Keratinocyte (primary cell): ENCODE data around the gene ERI3. TPM values are rescaled to one million over a fixed set of nuclear protein-coding genes. Genes with fewer than 3 reads are reported as not detected.
A peak's percentile ranks its signal among the peaks of the same experiment; 100 is the strongest.

ENCODE experiments used
- DNase-seq: peaks from one replicate; pipeline ENCODE4 v3.0.0-alpha.2; 2011; ENCODE audit warnings: low read depth, missing footprints, low spot score
- FAIRE-seq: peaks from 2 replicates; lab custom pipeline; 2011; peaks lifted over from hg19 to GRCh38; lab: Jason Lieb, UNC
- H2AFZ ChIP-seq: 2 replicates; pipeline ENCODE4 v1.6.0; 2012; ENCODE audit warnings: low read length, control low read depth, inconsistent platforms; ENCODE audit not compliant: control insufficient read depth
- H3K27ac ChIP-seq: 2 replicates; pipeline ENCODE4 v1.5.1; 2011; ENCODE audit warnings: low read length; ENCODE audit not compliant: control insufficient read depth, insufficient read depth
- H3K27me3 ChIP-seq: 3 replicates; pipeline ENCODE4 v1.6.0; 2011; ENCODE audit warnings: low read length; ENCODE audit not compliant: control insufficient read depth, insufficient read depth; ENCODE audit errors: extremely low read depth
- H3K36me3 ChIP-seq, 2 experiments: 2 replicates in 1 of 2; 3 replicates in 1 of 2; pipeline ENCODE4 v1.5.1; 2011; ENCODE audit warnings: low read length in 2 of 2, mild to moderate bottlenecking in 1 of 2; ENCODE audit not compliant: control insufficient read depth in 2 of 2, insufficient read depth in 2 of 2; ENCODE audit errors: extremely low read depth in 1 of 2
- H3K4me1 ChIP-seq: 3 replicates; pipeline ENCODE4 v1.5.1; 2011; ENCODE audit warnings: low read length; ENCODE audit not compliant: control insufficient read depth, insufficient read depth; ENCODE audit errors: extremely low read depth
- H3K4me2 ChIP-seq: 3 replicates; pipeline ENCODE4 v1.6.0; 2011; ENCODE audit warnings: low read depth, low read length; ENCODE audit not compliant: control insufficient read depth, insufficient read depth; ENCODE audit errors: extremely low read depth
- H3K4me3 ChIP-seq, 3 experiments: fragments of 200-600 bp in 1 of 3; sonication (generic) in 1 of 3; 2 replicates in 2 of 3; 3 replicates in 1 of 3; pipeline ENCODE4 v1.5.1; 2011 to 2016; ENCODE audit warnings: low read length in 3 of 3, mild to moderate bottlenecking in 3 of 3, control low read depth in 2 of 3, inconsistent platforms in 1 of 3, low read depth in 1 of 3, mixed read lengths in 1 of 3, mixed run types in 1 of 3, moderate library complexity in 1 of 3; ENCODE audit not compliant: control insufficient read depth in 2 of 3, insufficient read depth in 2 of 3; ENCODE audit errors: extremely low read depth in 1 of 3
- H3K79me2 ChIP-seq: 2 replicates; pipeline ENCODE4 v1.6.0; 2012; ENCODE audit warnings: low read length; ENCODE audit not compliant: control insufficient read depth, insufficient read depth
- H3K9ac ChIP-seq: 3 replicates; pipeline ENCODE4 v1.6.0; 2011; ENCODE audit warnings: low read length; ENCODE audit not compliant: control insufficient read depth, insufficient read depth; ENCODE audit errors: extremely low read depth
- H3K9me1 ChIP-seq: 3 replicates; pipeline ENCODE4 v1.6.0; 2011; ENCODE audit warnings: low read length; ENCODE audit not compliant: control insufficient read depth, insufficient read depth; ENCODE audit errors: extremely low read depth
- H3K9me3 ChIP-seq: 2 replicates; pipeline ENCODE4 v1.5.1; 2012; ENCODE audit warnings: low read depth, low read length; ENCODE audit not compliant: control insufficient read depth
- H4K20me1 ChIP-seq: 3 replicates; pipeline ENCODE4 v1.6.0; 2011; ENCODE audit warnings: low read length; ENCODE audit not compliant: control insufficient read depth, insufficient read depth; ENCODE audit errors: extremely low read depth
- EZH2 ChIP-seq: IDR thresholded peaks from one replicate; pipeline ENCODE4 v1.6.1; 2012; ENCODE audit warnings: inconsistent platforms, mild to moderate bottlenecking, low read length, moderate library complexity
- dilution Hi-C: fragments of 300-500 bp; cut with MboI; formaldehyde crosslinking; loops from one replicate; pipeline ENCODE4 v1.7.0; 2020; ENCODE audit warnings: low sequenced_read_pairs; ENCODE audit not compliant: extremely low pct_ligation_motif_present
- polyA plus RNA-seq, 5 experiments: library from polyadenylated mRNA; depleted of rRNA in 3 of 5; stranded (reverse) in 3 of 5; stranded (forward) in 1 of 5; unstranded in 1 of 5; fragments of >200 nt; gene quantifications; 1 replicate in 1 of 5; 2 replicates in 3 of 5; 3 replicates in 1 of 5; pipeline versions ENCODE4 v1.2.1 to v1.2.3, GENCODE V29; 2011 to 2012; ENCODE audit warnings: missing spikeins in 2 of 5, low read depth in 1 of 5, low replicate concordance in 1 of 5
- TF ChIP-seq, protein P1 (sequence below), 3 experiments: IDR thresholded peaks in 1 of 3; conservative IDR thresholded peaks in 1 of 3; optimal IDR thresholded peaks in 1 of 3; 2 replicates in 2 of 3; 3 replicates in 1 of 3; pipeline versions ENCODE3 to v1.5.1; 2011; ENCODE audit warnings: low read length in 3 of 3, mild to moderate bottlenecking in 3 of 3, moderate library complexity in 2 of 3, control low read depth in 1 of 3, inconsistent platforms in 1 of 3; ENCODE audit not compliant: insufficient read depth in 2 of 3; ENCODE audit errors: extremely low read depth in 1 of 3

Gene ERI3
- polyA plus RNA-seq, 1 donor (not counting 4 experiments of a cell fraction or from before 2014, with no cell fraction given): 43.7 TPM

DNA sequence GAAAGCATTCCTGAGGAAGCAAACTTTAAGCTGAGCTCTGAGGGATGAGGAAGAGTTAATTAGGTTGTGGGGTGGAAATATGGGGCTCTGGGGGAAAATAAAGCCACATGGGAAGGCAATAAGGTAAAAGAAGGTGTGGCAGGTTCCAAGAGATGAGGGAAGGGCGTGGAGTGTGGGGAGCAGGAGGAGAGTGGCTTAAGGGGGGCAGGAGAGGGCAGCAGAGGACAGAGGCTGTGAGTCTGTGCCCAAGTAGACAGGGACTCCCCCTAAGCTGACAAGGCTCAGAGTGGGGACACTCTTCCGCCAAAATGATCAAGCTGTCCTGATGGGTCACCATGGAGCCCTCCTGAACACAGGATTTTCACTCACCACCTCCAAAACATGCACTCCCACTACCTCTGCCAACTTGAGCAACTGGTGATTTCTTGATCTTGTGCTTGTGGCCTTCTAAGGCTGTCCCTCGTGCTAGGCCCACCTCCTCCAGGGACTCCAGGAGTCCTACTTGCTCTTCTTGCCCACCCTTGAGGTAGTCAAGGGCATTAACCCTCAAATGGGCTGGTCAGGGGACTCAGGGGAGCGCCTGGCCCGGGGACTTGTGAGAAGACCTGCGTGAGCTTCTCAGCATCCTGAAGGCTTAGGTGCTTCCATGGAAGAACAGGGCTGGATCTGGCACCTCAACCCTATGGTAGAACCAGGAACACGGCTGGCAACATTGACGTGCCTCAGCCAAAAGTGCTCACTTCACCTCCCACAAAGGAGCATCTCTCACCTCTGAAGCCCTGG is 118.4 kb downstream of the ERI3 start:
- TF ChIP-seq, protein P1, sequence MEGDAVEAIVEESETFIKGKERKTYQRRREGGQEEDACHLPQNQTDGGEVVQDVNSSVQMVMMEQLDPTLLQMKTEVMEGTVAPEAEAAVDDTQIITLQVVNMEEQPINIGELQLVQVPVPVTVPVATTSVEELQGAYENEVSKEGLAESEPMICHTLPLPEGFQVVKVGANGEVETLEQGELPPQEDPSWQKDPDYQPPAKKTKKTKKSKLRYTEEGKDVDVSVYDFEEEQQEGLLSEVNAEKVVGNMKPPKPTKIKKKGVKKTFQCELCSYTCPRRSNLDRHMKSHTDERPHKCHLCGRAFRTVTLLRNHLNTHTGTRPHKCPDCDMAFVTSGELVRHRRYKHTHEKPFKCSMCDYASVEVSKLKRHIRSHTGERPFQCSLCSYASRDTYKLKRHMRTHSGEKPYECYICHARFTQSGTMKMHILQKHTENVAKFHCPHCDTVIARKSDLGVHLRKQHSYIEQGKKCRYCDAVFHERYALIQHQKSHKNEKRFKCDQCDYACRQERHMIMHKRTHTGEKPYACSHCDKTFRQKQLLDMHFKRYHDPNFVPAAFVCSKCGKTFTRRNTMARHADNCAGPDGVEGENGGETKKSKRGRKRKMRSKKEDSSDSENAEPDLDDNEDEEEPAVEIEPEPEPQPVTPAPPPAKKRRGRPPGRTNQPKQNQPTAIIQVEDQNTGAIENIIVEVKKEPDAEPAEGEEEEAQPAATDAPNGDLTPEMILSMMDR (optimal IDR thresholded peaks at IDR 0.05 in 1 of 3, IDR thresholded peaks at IDR 0.05 in 1 of 3, conservative IDR thresholded peaks at IDR 0.05 in 1 of 3; ENCODE audit: extremely low read depth in 1 of 3, insufficient read depth in 2 of 3, low read length in 3 of 3): peak in 1 of 3 experiments; percentile 29
- no peak for TF ChIP-seq EZH2
- Histone ChIP-seq H2AFZ (no peak overlapping the region), H3K4me3 (no peak overlapping the region), H3K79me2 (no peaks in the 10 kb centered on the region), H3K4me1 (peaks cover 5% of the 10 kb centered on the region), H3K9ac (no peak overlapping the region), H3K27me3 (no peaks in the 10 kb centered on the region), H3K36me3 (peaks cover 1 to 4% of the 10 kb centered on the region in 2 experiments), H4K20me1 (no peaks in the 10 kb centered on the region), H3K27ac (no peak overlapping the region), H3K4me2 (no peak overlapping the region), H3K9me1 (no peaks in the 10 kb centered on the region), H3K9me3 (no peaks in the 10 kb centered on the region)
- FAIRE-seq (no peak), DNase-seq (no peak)
- dilution Hi-C loops: no loop called here

- H3K4me3 ChIP-seq: no peak overlapping the region
- peaks cover 1 to 4% of the 10 kb centered on the region in 2 experiments for H3K36me3 ChIP-seq
- no peak for FAIRE-seq
- TF ChIP-seq, protein P1 (optimal IDR thresholded peaks at IDR 0.05 in 1 of 3, IDR thresholded peaks at IDR 0.05 in 1 of 3, conservative IDR thresholded peaks at IDR 0.05 in 1 of 3; ENCODE audit: extremely low read depth in 1 of 3, insufficient read depth in 2 of 3, low read length in 3 of 3): no peak
- TF ChIP-seq EZH2: no peak
- H3K9me3 ChIP-seq: no peaks in the 10 kb centered on the region
- H3K9me1 ChIP-seq: no peaks in the 10 kb centered on the region
- H3K9ac ChIP-seq: no peak overlapping the region
- H2AFZ ChIP-seq: no peak overlapping the region
- dilution Hi-C loops: no loop called here
- H3K79me2 ChIP-seq: no peaks in the 10 kb centered on the region
- no peak for DNase-seq
- H4K20me1 ChIP-seq: no peaks in the 10 kb centered on the region
- no peak overlapping the region for H3K4me2 ChIP-seq
- H3K27me3 ChIP-seq: no peaks in the 10 kb centered on the region
- H3K27ac ChIP-seq: no peak overlapping the region
- H3K4me1 ChIP-seq: peaks cover 5% of the 10 kb centered on the region
Measured at GRCh38 chr1:44235808-44236207, 119.2 kb downstream of the ERI3 start.
